ENCODE measurements around the gene CRY1.
"Not testable (repeated sequence)": the region's sequence is repeated elsewhere in the genome, so short reads cannot be mapped to it uniquely, and the experiment has no call there.

Gene CRY1

GRCh38 chr12:107108366-107108765, 15.0 kb upstream of the CRY1 start:
- FAIRE-seq: not testable (repeated sequence)

GRCh38 chr12:107107381-107107780, 14.0 kb upstream of the CRY1 start:
- FAIRE-seq: no peak

GRCh38 chr12:107106241-107107025, 13.1 kb upstream of the CRY1 start:
- no peak for FAIRE-seq

- FAIRE-seq: no peak
These were observed 12.0 kb upstream of the CRY1 start for GRCh38 chr12:107105410-107105703.

GRCh38 chr12:107103516-107103915, 10.2 kb upstream of the CRY1 start:
- no peak for FAIRE-seq

- FAIRE-seq: no peak
These were observed 9.7 kb upstream of the CRY1 start for GRCh38 chr12:107103097-107103496.

- no peak for FAIRE-seq
These were observed 8.9 kb upstream of the CRY1 start for GRCh38 chr12:107102294-107102693.

- FAIRE-seq: no peak
These were observed 8.3 kb upstream of the CRY1 start for GRCh38 chr12:107101651-107102050.

- no peak for FAIRE-seq
These were observed 6.6 kb upstream of the CRY1 start for GRCh38 chr12:107099917-107100316.

- no peak for FAIRE-seq
These were observed 3.2 kb upstream of the CRY1 start for GRCh38 chr12:107096571-107096970.

GRCh38 chr12:107094183-107094448, 767 bp upstream of the CRY1 start:
- FAIRE-seq: no peak

GRCh38 chr12:107092669-107093416, 506 bp downstream of the CRY1 start:
- no peak for FAIRE-seq

- peak; percentile 92 for FAIRE-seq
These were observed 1.2 kb downstream of the CRY1 start for GRCh38 chr12:107091989-107092641.

GRCh38 chr12:107091381-107091780, 2.0 kb downstream of the CRY1 start:
- no peak for FAIRE-seq

- no peak for FAIRE-seq
These were observed 2.6 kb downstream of the CRY1 start for GRCh38 chr12:107090711-107091110.

GRCh38 chr12:107088912-107089311, 4.4 kb downstream of the CRY1 start:
- FAIRE-seq: no peak

GRCh38 chr12:107086314-107086713, 7.0 kb downstream of the CRY1 start:
- no peak for FAIRE-seq

GRCh38 chr12:107081778-107082177, 11.6 kb downstream of the CRY1 start:
- FAIRE-seq: no peak

- no peak for FAIRE-seq
These were observed 13.1 kb downstream of the CRY1 start for GRCh38 chr12:107080299-107080698.

GRCh38 chr12:107079172-107080011, 14.0 kb downstream of the CRY1 start:
- no peak for FAIRE-seq

- FAIRE-seq: not testable (repeated sequence)
These were observed 20.1 kb downstream of the CRY1 start for GRCh38 chr12:107073266-107073665.

- no peak for FAIRE-seq
These were observed 26.7 kb downstream of the CRY1 start for GRCh38 chr12:107066691-107067090.

- no peak for FAIRE-seq
These were observed 28.7 kb downstream of the CRY1 start for GRCh38 chr12:107064687-107065086.
